Measurements from ENCODE around the gene HAPLN2. TPM values are rescaled to one million over a fixed set of nuclear protein-coding genes. Genes with fewer than 3 reads are reported as not detected.
"Not testable (repeated sequence)": the region's sequence is repeated elsewhere in the genome, so short reads cannot be mapped to it uniquely, and the experiment has no call there.

The HAPLN2 gene
- total RNA-seq, 1 experiment from 2014 or later = 0.21 TPM

- DNase-seq (ENCODE audit: low read depth, low spot score) = no peak
- ATAC-seq = peak; percentile 93
- Histone ChIP-seq H3K9me3 (ENCODE audit: control insufficient read depth, insufficient read depth, low read depth, low read length) (no peaks in the 10 kb centered on the region), H3K4me1 (ENCODE audit: control insufficient read depth, insufficient read depth, low read length) (0 out of 2 replicates have a peak, but pooled peaks cover 5% of the 10 kb centered on the region), H3K36me3 (ENCODE audit: control insufficient read depth, insufficient read depth, low read length) (no peaks in the 10 kb centered on the region), H3K27ac (ENCODE audit: low read length) (no peak overlapping the region), H3K27me3 (ENCODE audit: control insufficient read depth, insufficient read depth, low read length) (no peaks in the 10 kb centered on the region), H3K4me3 (ENCODE audit: low read depth in 2 of 2, low read length in 2 of 2) (no peak overlapping the region)
- no TSS peak for BruUV-seq (replicated peaks)
- in situ Hi-C loops (cut with HindIII; ENCODE audit: low pct_unique_long_range_greater_than_20kb, low sequenced_read_pairs) (no loop called here), intact Hi-C loops (cut with micrococcal nuclease; ENCODE audit: unreplicated experiment) (loop anchor here (1.0 to 10.0 kb wide), 3 partner anchors 23 to 225 kb away; no protein-coding TSS in a partner anchor)
- CTCF ChIA-PET = interaction anchor here (0.6 to 1.8 kb wide), 9 partner anchors 9 to 222 kb away, joined by 3 to 7 read pairs (median 4); partner anchors contain the start of gene TTC24
- POLR2A ChIA-PET = no interaction called here
- peak; percentile 90 for TF ChIP-seq CTCF (IDR thresholded peaks at IDR 0.05)
- TF ChIP-seq POLR2AphosphoS5 (IDR thresholded peaks at IDR 0.05; ENCODE audit: low read depth, low read length) = no peak
Observed at GRCh38 chr1:156608036-156608674, 11.1 kb upstream of the HAPLN2 start.

DNA sequence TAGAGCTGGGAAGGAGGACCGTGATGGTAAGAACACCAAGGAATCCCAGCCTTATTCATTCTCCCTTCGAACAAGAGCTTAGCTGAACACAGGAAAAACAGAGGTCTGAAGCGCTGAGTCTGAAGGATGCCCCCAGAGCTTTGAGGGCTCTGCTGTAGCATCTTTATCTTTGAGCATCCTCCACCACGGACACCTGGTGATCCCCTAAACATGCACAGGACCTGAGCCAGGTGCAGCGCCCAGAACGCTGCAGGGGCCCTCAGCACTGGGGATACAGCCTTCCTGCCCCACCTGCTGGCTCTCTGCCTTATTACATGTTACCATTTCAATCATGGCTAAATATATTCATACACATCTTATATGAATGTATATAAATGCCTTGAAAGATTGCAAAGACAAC lies 10.2 kb upstream of the HAPLN2 start:
- intact Hi-C loops (cut with micrococcal nuclease; ENCODE audit: unreplicated experiment) (loop anchor here (1.0 to 10.0 kb wide), 3 partner anchors 24 to 226 kb away; no protein-coding TSS in a partner anchor), in situ Hi-C loops (cut with HindIII; ENCODE audit: low pct_unique_long_range_greater_than_20kb, low sequenced_read_pairs) (no loop called here)
- DNase-seq (ENCODE audit: low read depth, low spot score) = no peak
- TF ChIP-seq POLR2AphosphoS5 (IDR thresholded peaks at IDR 0.05; ENCODE audit: low read depth, low read length) (no peak), SIN3A (IDR thresholded peaks at IDR 0.05; ENCODE audit: borderline replicate concordance, insufficient read depth, low read depth, low read length) (no peak), CTCF (IDR thresholded peaks at IDR 0.05) (peak; percentile 85), TCF7L2 (IDR thresholded peaks at IDR 0.05; ENCODE audit: low read depth, low read length) (no peak), REST (IDR thresholded peaks at IDR 0.05; ENCODE audit: insufficient read depth in 1 of 2, low read depth in 2 of 2, low read length in 1 of 2) (no peak)
- no peaks in the 10 kb centered on the region for H3K9me3 ChIP-seq (ENCODE audit: control insufficient read depth, insufficient read depth, low read depth, low read length)
- 0 out of 2 replicates have a peak, but pooled peaks cover 5% of the 10 kb centered on the region for H3K4me1 ChIP-seq (ENCODE audit: control insufficient read depth, insufficient read depth, low read length)
- BruUV-seq (replicated peaks) = no TSS peak
- H3K4me3 ChIP-seq (ENCODE audit: low read depth in 2 of 2, low read length in 2 of 2) = no peak overlapping the region
- POLR2A ChIA-PET = no interaction called here
- no peak overlapping the region for H3K27ac ChIP-seq (ENCODE audit: low read length)
- no peaks in the 10 kb centered on the region for H3K27me3 ChIP-seq (ENCODE audit: control insufficient read depth, insufficient read depth, low read length)
- H3K36me3 ChIP-seq (ENCODE audit: control insufficient read depth, insufficient read depth, low read length) = no peaks in the 10 kb centered on the region
- peak; percentile 91 for ATAC-seq
- CTCF ChIA-PET = interaction anchor here (0.6 to 1.8 kb wide), 10 partner anchors 8 to 229 kb away, joined by 3 to 11 read pairs (median 4); partner anchors contain the start of gene TTC24

DNA sequence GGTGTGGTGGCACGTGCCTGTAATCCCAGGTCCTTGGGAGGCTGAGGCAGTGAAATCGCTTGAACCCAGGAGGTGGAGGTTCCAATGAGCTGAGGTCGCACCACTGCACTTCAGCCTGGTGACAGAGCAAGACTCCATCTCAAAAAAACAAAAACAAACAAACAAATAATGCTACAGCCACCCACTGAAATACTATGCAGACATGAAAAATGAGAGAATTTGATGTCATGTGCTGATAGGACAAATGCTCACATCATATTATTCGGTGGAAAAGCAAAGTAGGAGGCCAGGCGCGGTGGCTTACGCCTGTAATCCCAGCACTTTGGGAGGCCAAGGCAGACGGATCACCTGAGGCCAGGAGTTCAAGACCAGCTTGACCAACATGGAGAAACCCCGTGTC lies 9.1 kb upstream of the HAPLN2 start:
- in situ Hi-C loops (cut with HindIII; ENCODE audit: low pct_unique_long_range_greater_than_20kb, low sequenced_read_pairs); intact Hi-C loops (cut with micrococcal nuclease; ENCODE audit: unreplicated experiment); POLR2A ChIA-PET; CTCF ChIA-PET; ATAC-seq; H3K9me3 ChIP-seq (ENCODE audit: control insufficient read depth, insufficient read depth, low read depth, low read length); H3K4me3 ChIP-seq (ENCODE audit: low read depth in 2 of 2, low read length in 2 of 2); H3K27ac ChIP-seq (ENCODE audit: low read length); BruUV-seq (replicated peaks); DNase-seq (ENCODE audit: low read depth, low spot score); H3K4me1 ChIP-seq (ENCODE audit: control insufficient read depth, insufficient read depth, low read length); H3K36me3 ChIP-seq (ENCODE audit: control insufficient read depth, insufficient read depth, low read length); H3K27me3 ChIP-seq (ENCODE audit: control insufficient read depth, insufficient read depth, low read length): not testable (repeated sequence)
